Aorta (tissue), 5 donors: Measurements from ENCODE around the gene USH2A. TPM values are rescaled to one million over a fixed set of nuclear protein-coding genes. Genes with fewer than 3 reads are reported as not detected.

ENCODE experiments used
- ATAC-seq: fragments of 200-7000 bp; cut with Tn5 transposase; one replicate; pipeline ENCODE4 v1.9.1; 2022; ENCODE audit warnings: moderate library complexity; ENCODE audit not compliant: low FRiP score
- DNase-seq, 2 donors: peaks; one replicate each; pipeline ENCODE4 v3.0.0-alpha.2; 2020
- H3K27ac ChIP-seq, 2 donors: one replicate each; pipeline ENCODE4 v1.5.1; 2013; ENCODE audit warnings: low read length in 2 of 2, mild to moderate bottlenecking in 2 of 2, moderate library complexity in 2 of 2, control low read depth in 1 of 2, inconsistent platforms in 1 of 2, low read depth in 1 of 2
- H3K27me3 ChIP-seq, 2 donors: one replicate each; pipeline ENCODE4 v1.6.1; 2013; ENCODE audit warnings: control low read depth in 1 of 2, low read length in 1 of 2, mild to moderate bottlenecking in 1 of 2, moderate library complexity in 1 of 2; ENCODE audit not compliant: insufficient read depth in 2 of 2, control insufficient read depth in 1 of 2
- H3K36me3 ChIP-seq, 2 donors: one replicate each; pipeline ENCODE4 v1.6.1; 2013; ENCODE audit warnings: control low read depth in 1 of 2, low read length in 1 of 2, mild to moderate bottlenecking in 1 of 2; ENCODE audit not compliant: insufficient read depth in 2 of 2, control insufficient read depth in 1 of 2
- H3K4me1 ChIP-seq, 2 donors: one replicate each; pipeline ENCODE4 v1.6.1; 2013; ENCODE audit warnings: low read length in 2 of 2, control low read depth in 1 of 2, mild to moderate bottlenecking in 1 of 2, moderate library complexity in 1 of 2; ENCODE audit not compliant: insufficient read depth in 2 of 2, control insufficient read depth in 1 of 2
- H3K4me3 ChIP-seq, 2 donors: one replicate each; pipeline ENCODE4 v1.5.1; 2013; ENCODE audit warnings: low read length in 2 of 2, control low read depth in 1 of 2, mild to moderate bottlenecking in 1 of 2
- H3K9me3 ChIP-seq: one replicate; pipeline ENCODE4 v1.6.1; 2013; ENCODE audit warnings: mild to moderate bottlenecking, low read length; ENCODE audit not compliant: control insufficient read depth
- WGBS, 2 donors: extraction: QIAGEN DNeasy Blood & Tissue Kit; methylation state at CpG; one replicate each; pipeline ENCODE4 v1.1.7; 2013; 5-methylcytosine and 5-hydroxymethylcytosine counted together
- intact Hi-C, 2 donors: fragments of 100-400 bp; cut with DNase I; formaldehyde crosslinking; loops; one replicate each; pipeline versions ENCODE4 v1.14.2 to v1.15.0; 2022
- polyA plus RNA-seq, 2 donors: library from polyadenylated mRNA; stranded (reverse); fragments of 200-250 nt; gene quantifications; one replicate each; pipeline ENCODE4 v1.2.3, GENCODE V29; 2013
- total RNA-seq, 2 donors: library from RNA; stranded (reverse); fragmentation: NEBNext Ultra II Directional; extraction: Animal tissue kit (Norgen Biotek cat#: 25700); gene quantifications; one replicate each; pipeline ENCODE4 v1.2.1, GENCODE V29; 2021
- donor health status: healthy with polysubstance abuse.
- donor health status: Bipolar disorder and iron deficiency.
- donor health status: DM: no; HTN: no; CAD: no.
- donor health status: DM: no; HTN: no; CAD: no.
- donor health status: DM: yes; HTN: yes; CAD: no.

The USH2A gene
- total and polyA plus RNA-seq, 4 donors, result 0.13 TPM; not detected in 3

DNA sequence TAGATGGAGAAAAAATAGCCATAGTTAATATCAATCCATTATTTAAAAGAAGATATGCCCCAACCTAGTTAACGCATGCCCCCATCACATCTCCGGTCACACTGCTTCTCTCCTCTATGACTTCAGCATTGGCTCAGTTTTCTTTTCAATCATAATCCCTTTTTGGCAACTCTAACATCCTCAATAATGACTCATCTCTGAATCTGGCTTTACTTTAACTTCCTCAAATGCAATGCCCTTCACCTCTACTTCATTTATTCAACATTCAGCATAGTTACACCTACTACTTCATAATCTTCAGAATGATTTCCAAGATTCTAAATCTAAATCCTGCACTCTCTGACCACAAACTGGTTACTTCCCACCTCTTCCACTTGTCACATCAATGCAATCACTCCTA, 417.3 kb downstream of the USH2A start:
- DNase-seq, result no peak
- intact Hi-C loops, result no loop called here
- H3K4me3 ChIP-seq, result no peak overlapping the region

DNA sequence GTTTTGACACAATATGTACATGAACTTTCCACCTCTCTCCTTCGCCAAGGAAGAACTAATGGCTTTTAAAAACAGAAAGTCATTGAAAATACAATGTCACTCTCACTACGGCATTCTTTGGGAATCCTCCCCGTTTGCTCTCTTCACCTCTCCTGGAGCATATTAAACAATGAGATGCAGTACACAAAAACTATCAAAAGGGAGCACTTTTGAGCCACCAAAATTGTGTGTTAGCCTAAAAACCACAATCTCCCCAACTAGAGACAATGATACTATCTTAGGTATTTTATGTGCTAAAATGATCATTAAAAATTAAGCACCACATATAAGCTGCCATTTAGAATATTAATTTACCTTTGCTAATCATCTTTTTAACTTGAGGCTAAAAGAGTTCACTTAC, 430.6 kb downstream of the USH2A start:
- Histone ChIP-seq H3K27ac (no peak overlapping the region), H3K9me3 (no peaks in the 10 kb centered on the region), H3K27me3 (no peaks in the 10 kb centered on the region), H3K4me3 (no peak overlapping the region), H3K4me1 (no peaks in the 10 kb centered on the region), H3K36me3 (no peaks in the 10 kb centered on the region)
- WGBS, 2 donors, result 3% methylated on average over 3 of the region's 3 CpGs
- ATAC-seq (no peak), DNase-seq (no peak)
- intact Hi-C loops, result no loop called here

More for the DNA sequence above, 417.3 kb downstream of the USH2A start:
- no peak for ATAC-seq
- Histone ChIP-seq H3K36me3 (no peaks in the 10 kb centered on the region), H3K27me3 (no peaks in the 10 kb centered on the region), H3K4me1 (no peaks in the 10 kb centered on the region), H3K9me3 (no peaks in the 10 kb centered on the region), H3K27ac (no peak overlapping the region)
- 67 to 76% methylated on average over 2 of the region's 2 CpGs for WGBS, 2 donors

DNA sequence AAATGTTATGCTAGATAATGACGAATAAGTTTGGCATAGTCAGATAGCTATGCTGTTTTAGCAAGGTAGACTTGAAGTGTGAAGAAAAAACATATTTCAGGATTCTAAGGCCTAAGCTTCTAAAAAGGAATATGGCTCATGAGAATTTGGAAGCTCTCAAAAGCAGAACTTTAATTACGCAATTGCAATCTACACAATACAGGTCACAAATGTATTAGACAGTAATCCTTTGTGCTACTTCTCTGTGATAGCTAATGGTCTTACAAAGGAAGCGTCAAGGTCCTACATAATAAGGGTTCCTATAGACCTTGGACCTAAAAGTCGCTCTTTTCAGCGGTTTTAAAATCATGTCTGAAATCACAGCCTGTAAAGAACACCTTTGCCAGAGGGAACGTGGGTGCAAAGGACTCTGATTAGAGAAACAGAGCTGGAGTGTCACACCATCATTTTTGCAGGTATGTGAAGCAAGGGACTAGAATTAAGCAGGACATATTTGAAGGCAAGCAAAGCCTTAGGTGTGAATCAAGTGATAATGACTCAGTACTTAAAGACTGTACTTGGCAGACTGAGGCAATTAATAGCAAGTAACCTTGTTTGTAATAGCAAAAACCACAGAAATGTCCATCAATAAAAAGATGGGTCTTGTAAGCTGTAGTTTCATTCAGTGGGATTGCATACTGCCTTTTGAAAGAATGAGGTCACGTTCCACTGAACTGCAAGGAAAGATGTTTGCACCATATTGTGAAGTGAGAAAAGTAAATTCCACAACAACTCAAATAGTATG, 436.0 kb downstream of the USH2A start:
- H3K9me3 ChIP-seq, result no peaks in the 10 kb centered on the region
- no peak overlapping the region for H3K4me3 ChIP-seq
- intact Hi-C loops, result no loop called here
- no peak for ATAC-seq
- WGBS, 2 donors, result 79 to 82% methylated on average over 7 of the region's 7 CpGs
- H3K27ac ChIP-seq, result no peak overlapping the region
- no peaks in the 10 kb centered on the region for H3K27me3 ChIP-seq
- H3K4me1 ChIP-seq, result no peaks in the 10 kb centered on the region
- no peaks in the 10 kb centered on the region for H3K36me3 ChIP-seq
- DNase-seq, result no peak

DNA sequence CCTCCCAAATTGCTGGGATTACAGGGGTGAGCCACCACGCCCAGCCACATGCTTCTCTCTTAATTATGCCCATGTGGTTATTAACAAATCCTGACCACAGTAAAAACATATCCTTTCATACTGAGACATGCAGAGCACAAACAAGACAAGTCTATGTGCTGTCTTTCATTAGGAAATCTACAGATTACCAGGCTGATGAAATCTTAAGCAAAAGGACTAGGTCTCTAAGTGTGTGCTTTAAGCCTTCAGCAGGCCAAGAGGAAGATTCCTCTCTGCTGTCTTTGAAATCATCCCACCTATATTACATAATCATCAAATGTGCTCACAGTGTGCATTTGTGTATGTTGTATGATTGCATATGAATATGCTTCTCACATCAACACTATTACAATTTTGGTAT, 436.8 kb downstream of the USH2A start:
- Histone ChIP-seq H3K9me3 (no peaks in the 10 kb centered on the region), H3K4me1 (no peaks in the 10 kb centered on the region), H3K4me3 (no peak overlapping the region), H3K27ac (no peak overlapping the region), H3K27me3 (no peaks in the 10 kb centered on the region), H3K36me3 (no peaks in the 10 kb centered on the region)
- 75 to 88% methylated on average over 1 of the region's 1 CpG for WGBS, 2 donors
- DNase-seq, result no peak
- intact Hi-C loops, result no loop called here
- no peak for ATAC-seq

DNA sequence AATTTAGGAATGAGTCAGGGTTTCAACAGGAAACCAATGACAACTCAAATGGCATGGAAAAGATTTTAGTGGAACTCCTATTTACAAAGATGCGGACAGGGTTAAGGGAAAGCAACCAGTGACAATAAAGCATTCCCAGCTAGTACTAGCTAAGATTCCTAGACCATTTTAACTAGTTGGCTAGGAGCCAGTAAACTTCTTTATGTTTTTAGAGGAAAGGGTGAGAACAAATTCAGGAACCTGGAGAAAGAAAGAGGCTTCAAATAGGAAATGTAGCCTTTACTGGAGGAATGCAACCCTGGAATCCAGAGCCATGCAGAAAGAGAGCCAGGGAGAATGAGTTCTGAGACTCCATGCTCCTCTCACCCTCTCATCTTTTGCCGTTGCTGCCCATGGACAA, 439.6 kb downstream of the USH2A start:
- WGBS, 2 donors, result 54 to 62% methylated on average over 2 of the region's 2 CpGs
- no peaks in the 10 kb centered on the region for H3K4me1 ChIP-seq
- no peak for ATAC-seq
- no peak overlapping the region for H3K27ac ChIP-seq
- no peaks in the 10 kb centered on the region for H3K36me3 ChIP-seq
- intact Hi-C loops, result no loop called here
- no peak for DNase-seq
- H3K27me3 ChIP-seq, result no peaks in the 10 kb centered on the region
- no peaks in the 10 kb centered on the region for H3K9me3 ChIP-seq
- H3K4me3 ChIP-seq, result no peak overlapping the region

DNA sequence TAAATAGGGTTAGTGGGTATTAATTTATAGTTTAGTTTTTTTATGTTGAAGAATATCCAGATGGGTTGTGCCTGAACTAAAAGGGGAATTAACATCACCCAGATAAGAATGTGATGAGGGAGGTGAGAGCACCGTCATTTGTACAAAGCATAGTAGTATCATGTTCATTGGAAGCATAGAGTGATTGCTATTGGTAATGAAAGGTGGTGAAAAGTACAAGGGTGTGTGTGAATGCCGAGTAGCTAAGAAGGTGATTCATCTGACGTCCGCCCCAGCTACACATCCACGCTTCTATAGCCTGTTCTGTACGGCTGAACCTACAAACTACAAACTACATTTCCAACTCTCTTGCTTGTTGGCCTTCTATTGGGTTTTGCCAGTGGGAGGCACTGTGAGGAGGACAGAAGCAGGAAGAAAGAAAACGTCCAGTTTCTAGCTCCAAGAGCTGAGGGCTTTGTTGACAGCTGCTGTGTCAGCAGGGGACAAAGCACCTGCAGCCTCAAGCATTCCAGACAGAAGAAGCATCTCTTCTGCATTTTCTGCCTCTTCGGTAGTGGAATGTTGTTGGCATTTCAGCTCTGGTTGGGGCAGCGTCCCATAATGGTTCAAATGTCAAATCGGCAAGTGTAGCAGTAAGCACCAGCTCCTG, 451.3 kb downstream of the USH2A start:
- no peak for ATAC-seq
- Histone ChIP-seq H3K27me3 (peaks cover 0 to 1% of the 10 kb centered on the region in 2 donors), H3K9me3 (peaks cover 1% of the 10 kb centered on the region), H3K4me1 (no peaks in the 10 kb centered on the region), H3K27ac (no peak overlapping the region), H3K36me3 (no peaks in the 10 kb centered on the region), H3K4me3 (no peak overlapping the region)
- intact Hi-C loops, result no loop called here
- DNase-seq, result no peak
- 75 to 78% methylated on average over 10 of the region's 10 CpGs for WGBS, 2 donors

DNA sequence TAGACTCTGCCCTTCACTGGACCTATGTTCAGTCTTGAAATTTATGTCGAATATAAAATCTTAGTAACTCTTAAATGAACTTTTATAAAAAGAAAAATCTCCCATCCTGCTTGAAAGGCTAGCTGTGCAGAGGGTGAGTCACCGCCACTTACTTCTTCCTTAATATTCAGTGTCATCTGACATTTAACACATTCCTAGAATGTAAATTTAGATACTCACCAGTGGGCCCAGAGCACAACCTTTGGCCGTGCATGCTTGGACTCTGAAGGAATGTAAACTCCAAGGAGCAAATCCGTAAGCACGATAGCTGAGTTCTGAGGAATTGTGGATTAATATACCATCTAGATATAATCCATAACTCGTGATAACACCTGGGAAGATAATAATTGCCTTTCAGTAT, 452.8 kb downstream of the USH2A start:
- Histone ChIP-seq H3K4me1 (no peaks in the 10 kb centered on the region), H3K4me3 (no peak overlapping the region), H3K36me3 (no peaks in the 10 kb centered on the region), H3K9me3 (peaks cover 1% of the 10 kb centered on the region), H3K27me3 (peaks cover 0 to 1% of the 10 kb centered on the region in 2 donors), H3K27ac (no peak overlapping the region)
- WGBS, 2 donors, result 54% methylated on average over 6 of the region's 6 CpGs
- DNase-seq, result no peak
- intact Hi-C loops, result no loop called here
- no peak for ATAC-seq

DNA sequence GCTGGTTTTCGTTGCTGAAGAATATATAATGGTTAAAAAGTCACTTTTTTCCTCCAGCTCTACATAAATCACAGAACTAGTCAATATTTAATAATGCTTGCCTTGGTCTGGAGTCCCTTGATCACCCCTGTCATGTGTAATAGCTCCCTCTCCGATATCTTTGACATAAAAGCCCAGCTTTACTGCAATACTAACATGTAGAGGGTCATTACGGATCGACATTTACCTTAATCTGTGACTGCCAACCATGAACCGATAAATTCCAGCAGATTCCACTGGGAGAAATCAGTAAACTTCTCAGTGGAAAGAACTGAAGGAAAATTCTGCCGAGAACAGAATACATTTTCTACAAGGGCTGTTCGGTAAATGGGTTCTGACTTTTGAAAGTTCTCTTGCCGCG, 459.6 kb downstream of the USH2A start:
- H3K27me3 ChIP-seq, result no peaks in the 10 kb centered on the region
- ATAC-seq (no peak), DNase-seq (no peak)
- 82 to 84% methylated on average over 9 of the region's 9 CpGs for WGBS, 2 donors
- H3K4me1 ChIP-seq, result no peaks in the 10 kb centered on the region
- intact Hi-C loops, result no loop called here
- H3K4me3 ChIP-seq, result no peak overlapping the region
- no peaks in the 10 kb centered on the region for H3K36me3 ChIP-seq
- no peaks in the 10 kb centered on the region for H3K9me3 ChIP-seq
- no peak overlapping the region for H3K27ac ChIP-seq

DNA sequence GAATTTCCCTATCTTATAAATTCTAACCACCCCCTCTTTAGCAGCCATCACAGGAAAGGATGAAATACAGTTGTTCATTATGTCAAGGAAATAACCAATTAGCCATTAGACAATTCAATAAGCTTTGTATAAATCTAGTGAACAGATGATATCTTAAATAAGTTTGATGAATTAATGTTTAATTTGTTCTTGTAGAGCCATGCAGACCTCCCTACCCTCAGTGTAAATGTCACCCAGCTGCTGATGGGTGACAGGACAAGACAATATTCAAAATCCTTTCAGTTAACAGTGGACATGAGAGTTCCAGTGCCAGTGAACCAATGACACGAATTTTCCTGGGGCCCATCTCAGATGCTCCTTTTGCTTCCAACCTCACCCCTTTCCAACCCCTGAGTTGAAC, 460.2 kb downstream of the USH2A start:
- no peaks in the 10 kb centered on the region for H3K9me3 ChIP-seq
- no peak overlapping the region for H3K4me3 ChIP-seq
- H3K4me1 ChIP-seq, result no peaks in the 10 kb centered on the region
- intact Hi-C loops, result no loop called here
- H3K27me3 ChIP-seq, result no peaks in the 10 kb centered on the region
- ATAC-seq (no peak), DNase-seq (no peak)
- no peak overlapping the region for H3K27ac ChIP-seq
- 43 to 51% methylated on average over 1 of the region's 1 CpG for WGBS, 2 donors
- no peaks in the 10 kb centered on the region for H3K36me3 ChIP-seq
